Measurements from ENCODE around the gene ACBD3.

DNA sequence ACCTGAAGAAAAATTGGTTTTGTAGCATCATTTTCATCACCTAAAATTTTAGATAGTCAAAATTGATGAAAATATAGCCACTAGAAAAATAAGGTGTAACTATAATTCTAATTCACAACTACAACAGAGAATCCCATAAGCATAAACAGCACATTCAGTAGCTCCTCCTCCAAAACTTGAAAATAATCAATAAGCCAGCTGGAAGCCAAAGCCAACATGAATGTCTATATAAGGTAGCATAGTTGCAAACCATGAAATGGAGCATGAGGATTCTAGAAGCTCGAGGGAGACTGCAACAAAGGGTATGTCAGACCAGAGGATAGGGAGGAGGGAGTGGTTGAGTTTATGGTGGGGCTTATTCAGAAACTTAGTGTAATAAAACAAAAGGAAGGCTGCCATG is 22.4 kb downstream of the ACBD3 start:
- TF ChIP-seq, protein P1, sequence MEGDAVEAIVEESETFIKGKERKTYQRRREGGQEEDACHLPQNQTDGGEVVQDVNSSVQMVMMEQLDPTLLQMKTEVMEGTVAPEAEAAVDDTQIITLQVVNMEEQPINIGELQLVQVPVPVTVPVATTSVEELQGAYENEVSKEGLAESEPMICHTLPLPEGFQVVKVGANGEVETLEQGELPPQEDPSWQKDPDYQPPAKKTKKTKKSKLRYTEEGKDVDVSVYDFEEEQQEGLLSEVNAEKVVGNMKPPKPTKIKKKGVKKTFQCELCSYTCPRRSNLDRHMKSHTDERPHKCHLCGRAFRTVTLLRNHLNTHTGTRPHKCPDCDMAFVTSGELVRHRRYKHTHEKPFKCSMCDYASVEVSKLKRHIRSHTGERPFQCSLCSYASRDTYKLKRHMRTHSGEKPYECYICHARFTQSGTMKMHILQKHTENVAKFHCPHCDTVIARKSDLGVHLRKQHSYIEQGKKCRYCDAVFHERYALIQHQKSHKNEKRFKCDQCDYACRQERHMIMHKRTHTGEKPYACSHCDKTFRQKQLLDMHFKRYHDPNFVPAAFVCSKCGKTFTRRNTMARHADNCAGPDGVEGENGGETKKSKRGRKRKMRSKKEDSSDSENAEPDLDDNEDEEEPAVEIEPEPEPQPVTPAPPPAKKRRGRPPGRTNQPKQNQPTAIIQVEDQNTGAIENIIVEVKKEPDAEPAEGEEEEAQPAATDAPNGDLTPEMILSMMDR (IDR thresholded peaks at IDR 0.05) = no peak
- TF ChIP-seq POLR2A (IDR thresholded peaks at IDR 0.05) = no peak

Data from Peyer's patch (tissue), 4 donors.